Measurements from ENCODE around the gene RTCB.

RTCB gene

DNA sequence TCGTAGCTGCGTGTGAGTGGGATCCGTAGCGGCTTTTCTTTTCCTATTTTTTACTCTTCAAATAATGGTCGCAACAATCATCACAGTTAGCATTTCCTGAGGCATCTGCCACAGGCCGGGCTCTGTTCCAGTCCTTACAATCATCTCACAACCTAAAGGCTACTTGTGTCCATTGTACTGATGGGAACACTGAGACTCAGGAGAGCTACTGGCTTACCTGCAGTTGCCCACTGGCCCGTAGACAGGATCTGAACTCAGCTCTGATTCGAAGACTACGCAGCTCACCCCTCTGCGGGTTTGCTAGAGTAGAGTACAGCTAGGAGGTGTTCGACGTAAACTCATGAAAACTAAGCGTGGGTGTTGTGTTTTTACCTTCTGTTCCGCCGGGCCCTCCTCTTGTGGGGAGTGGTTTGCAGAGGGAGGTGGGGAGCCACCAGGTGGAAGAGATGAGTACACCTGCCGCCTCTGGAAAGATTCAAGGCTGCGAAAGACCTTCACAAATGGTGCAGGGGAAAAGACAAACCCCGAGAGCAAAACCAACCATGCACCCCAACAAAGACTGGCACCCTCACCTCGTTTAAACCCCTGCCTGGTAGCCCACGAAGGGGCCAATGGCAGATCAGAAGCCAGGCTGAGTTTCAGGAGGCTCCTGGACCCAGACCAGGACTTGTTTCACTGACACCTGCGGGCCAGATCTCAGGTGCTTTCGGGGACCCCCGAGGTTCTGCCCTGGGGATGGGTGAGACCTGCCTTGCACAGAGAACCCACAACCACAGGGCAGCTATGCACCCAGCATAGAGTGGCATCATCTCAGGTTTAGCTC is 72.6 kb downstream of the RTCB start:
- no peak for DNase-seq (ENCODE audit: low read depth)

GRCh38 chr22:32338757-32339156 is 73.3 kb downstream of the RTCB start:
- no peak for DNase-seq (ENCODE audit: low read depth)
